Thyroid gland (tissue), 4 donors: ENCODE measurements around the gene MYO1E.

ENCODE experiments used
- POLR2A ChIP-seq, 2 donors: fragments of 450-650 bp; IDR thresholded peaks; one replicate each; pipeline ENCODE4 v1.6.1; 2017; ENCODE audit warnings: antibody characterized with exemption in 2 of 2, mild to moderate bottlenecking in 2 of 2, moderate library complexity in 1 of 2
- TF ChIP-seq, protein P1 (sequence below), 6 experiments: fragments of 200-600 bp in 3 of 6; fragments of 450-650 bp in 3 of 6; sonication (generic) in 3 of 6; IDR thresholded peaks; one replicate each; pipeline ENCODE4 v1.5.1; 2016 to 2019; ENCODE audit warnings: antibody characterized with exemption in 6 of 6, mild to moderate bottlenecking in 2 of 6, inconsistent platforms in 1 of 6, moderate library complexity in 1 of 6

DNA sequence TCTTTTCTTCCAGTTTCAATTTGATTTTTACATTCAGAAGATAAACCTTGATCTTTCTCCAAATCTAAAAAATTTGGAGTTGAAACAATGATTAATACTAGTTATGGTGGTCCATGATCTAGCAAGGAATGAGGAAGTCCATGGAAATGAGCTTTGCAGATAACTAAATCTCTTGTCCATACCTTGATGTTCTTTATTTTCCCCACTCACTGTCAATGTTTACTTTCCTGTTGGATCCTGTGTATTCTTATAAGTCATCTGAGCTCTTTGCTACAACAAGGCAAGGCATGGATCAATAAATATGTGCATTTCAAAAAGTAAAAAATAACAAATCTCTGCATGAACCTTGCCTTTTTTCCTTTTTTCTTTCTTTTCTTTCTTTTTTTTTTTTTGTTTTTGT is 6.2 kb upstream of the MYO1E start:
- TF ChIP-seq, protein P1, sequence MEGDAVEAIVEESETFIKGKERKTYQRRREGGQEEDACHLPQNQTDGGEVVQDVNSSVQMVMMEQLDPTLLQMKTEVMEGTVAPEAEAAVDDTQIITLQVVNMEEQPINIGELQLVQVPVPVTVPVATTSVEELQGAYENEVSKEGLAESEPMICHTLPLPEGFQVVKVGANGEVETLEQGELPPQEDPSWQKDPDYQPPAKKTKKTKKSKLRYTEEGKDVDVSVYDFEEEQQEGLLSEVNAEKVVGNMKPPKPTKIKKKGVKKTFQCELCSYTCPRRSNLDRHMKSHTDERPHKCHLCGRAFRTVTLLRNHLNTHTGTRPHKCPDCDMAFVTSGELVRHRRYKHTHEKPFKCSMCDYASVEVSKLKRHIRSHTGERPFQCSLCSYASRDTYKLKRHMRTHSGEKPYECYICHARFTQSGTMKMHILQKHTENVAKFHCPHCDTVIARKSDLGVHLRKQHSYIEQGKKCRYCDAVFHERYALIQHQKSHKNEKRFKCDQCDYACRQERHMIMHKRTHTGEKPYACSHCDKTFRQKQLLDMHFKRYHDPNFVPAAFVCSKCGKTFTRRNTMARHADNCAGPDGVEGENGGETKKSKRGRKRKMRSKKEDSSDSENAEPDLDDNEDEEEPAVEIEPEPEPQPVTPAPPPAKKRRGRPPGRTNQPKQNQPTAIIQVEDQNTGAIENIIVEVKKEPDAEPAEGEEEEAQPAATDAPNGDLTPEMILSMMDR (IDR thresholded peaks at IDR 0.05): no peak
- TF ChIP-seq POLR2A (IDR thresholded peaks at IDR 0.05): no peak
